ENCODE data around the gene FOXN4. TPM values are rescaled to one million over a fixed set of nuclear protein-coding genes. Genes with fewer than 3 reads are reported as not detected.

FOXN4 gene
- polyA plus RNA-seq, 1 donor = 0.15 TPM

Other genes with a start within 250 kb of the FOXN4 start
- gene ALKBH2, start 215.8 kb downstream of the FOXN4 start, polyA plus RNA-seq (ENCODE audit: insufficient read length) = 17.5 TPM
- gene UNG, start 211.7 kb downstream of the FOXN4 start, polyA plus RNA-seq (ENCODE audit: insufficient read length) = 22.3 TPM
- 7.3 TPM for gene ACACB, start 192.7 kb downstream of the FOXN4 start, polyA plus RNA-seq (ENCODE audit: insufficient read length)
- 0.33 TPM for gene MYO1H, start 38.6 kb upstream of the FOXN4 start, polyA plus RNA-seq (ENCODE audit: insufficient read length)
- gene KCTD10, start 168.0 kb upstream of the FOXN4 start, polyA plus RNA-seq (ENCODE audit: insufficient read length) = 27.6 TPM
- gene UBE3B, start 168.3 kb upstream of the FOXN4 start, polyA plus RNA-seq (ENCODE audit: insufficient read length) = 22.3 TPM

All from forelimb muscle (tissue), 1 donor.